SK-N-SH (cell line): Measurements from ENCODE around the gene CCL23. TPM values are rescaled to one million over a fixed set of nuclear protein-coding genes. Genes with fewer than 3 reads are reported as not detected.

Experiments used
- CTCF ChIA-PET: fragments of 300-600, 350-600 bp; formaldehyde crosslinking; extraction: SDS; loops from one replicate; lab custom pipeline; 2021; lab: Yijun Ruan, JAX
- POLR2A ChIA-PET: fragments of 350-600 bp; sonication (Branson Sonifier 250); formaldehyde crosslinking; extraction: SDS; loops from one replicate; lab custom pipeline; 2020; ENCODE audit warnings: antibody characterized with exemption, inconsistent platforms; lab: Yijun Ruan, JAX
- DNase-seq: peaks from one replicate; pipeline ENCODE4 v3.0.0; 2012
- H2AFZ ChIP-seq: fragments of 200-600 bp; sonication (generic); 2 replicates; pipeline ENCODE4 v1.8.1; 2016; ENCODE audit warnings: antibody characterized with exemption, mild to moderate bottlenecking, low read depth
- H3F3A ChIP-seq: fragments of 200-600 bp; sonication (generic); replicated peaks from 2 replicates; pipeline ENCODE3; 2016; ENCODE audit warnings: antibody characterized with exemption, mild to moderate bottlenecking; ENCODE audit not compliant: insufficient read depth
- H3K27ac ChIP-seq, 2 experiments: fragments of 200-500 bp in 1 of 2; fragments of 200-600 bp in 1 of 2; sonication (Bioruptor generic) in 1 of 2; sonication (generic), shearing (Covaris generic) in 1 of 2; 2 replicates each; pipeline versions ENCODE4 v1.5.1 to v1.6.1; 2014 to 2016; ENCODE audit warnings: low read depth in 2 of 2, inconsistent platforms in 1 of 2, low read length in 1 of 2, mild to moderate bottlenecking in 1 of 2, mixed read lengths in 1 of 2
- H3K27me3 ChIP-seq: fragments of 200-600 bp; sonication (generic), shearing (Covaris generic); 2 replicates; pipeline ENCODE4 v1.6.1; 2016; ENCODE audit warnings: mixed run types; ENCODE audit not compliant: insufficient read depth
- H3K36me3 ChIP-seq, 2 experiments: fragments of 200-500 bp in 1 of 2; fragments of 200-600 bp in 1 of 2; sonication (Bioruptor generic) in 1 of 2; sonication (generic) in 1 of 2; replicated peaks in 1 of 2; 2 replicates each; pipeline versions ENCODE3 to v1.5.1; 2014 to 2016; ENCODE audit warnings: low read length in 1 of 2, mild to moderate bottlenecking in 1 of 2; ENCODE audit not compliant: insufficient read depth in 2 of 2, control insufficient read depth in 1 of 2
- H3K4me1 ChIP-seq, 2 experiments: fragments of 200-500 bp in 1 of 2; fragments of 200-600 bp in 1 of 2; sonication (Bioruptor generic) in 1 of 2; sonication (generic), shearing (Covaris generic) in 1 of 2; 2 replicates each; pipeline versions ENCODE4 v1.5.1 to v1.6.1; 2014 to 2016; ENCODE audit warnings: low read depth in 1 of 2, low read length in 1 of 2, mixed run types in 1 of 2; ENCODE audit not compliant: insufficient read depth in 2 of 2, control insufficient read depth in 1 of 2
- H3K4me2 ChIP-seq: fragments of 200-600 bp; sonication (generic), shearing (Covaris generic); 2 replicates; pipeline ENCODE4 v1.6.1; 2017; ENCODE audit warnings: mixed run types
- H3K4me3 ChIP-seq, 2 experiments: fragments of 200-500 bp in 1 of 2; fragments of 200-600 bp in 1 of 2; sonication (Bioruptor generic) in 1 of 2; sonication (generic), shearing (Covaris generic) in 1 of 2; 2 replicates each; pipeline versions ENCODE4 v1.5.1 to v1.8.1; 2014 to 2016; ENCODE audit warnings: low read depth in 2 of 2, inconsistent platforms in 1 of 2, low read length in 1 of 2, mild to moderate bottlenecking in 1 of 2, mixed read lengths in 1 of 2, moderate library complexity in 1 of 2
- H3K79me2 ChIP-seq: fragments of 200-600 bp; sonication (generic); 2 replicates; pipeline ENCODE4 v1.8.1; 2017; ENCODE audit warnings: mild to moderate bottlenecking; ENCODE audit not compliant: insufficient read depth
- H3K9ac ChIP-seq: fragments of 200-600 bp; sonication (generic); 2 replicates; pipeline ENCODE4 v1.6.1; 2017; ENCODE audit warnings: mixed run types
- H3K9me2 ChIP-seq: fragments of 200-600 bp; sonication (generic); 2 replicates; pipeline ENCODE4 v1.6.1; 2017; ENCODE audit warnings: mixed run types
- H3K9me3 ChIP-seq: fragments of 200-600 bp; sonication (generic); 2 replicates; pipeline ENCODE4 v1.6.1; 2017; ENCODE audit warnings: mixed run types, mild to moderate bottlenecking, moderate library complexity
- H4K20me1 ChIP-seq: fragments of 200-600 bp; sonication (generic); 2 replicates; pipeline ENCODE4 v1.6.1; 2017; ENCODE audit warnings: mild to moderate bottlenecking, mixed run types; ENCODE audit not compliant: insufficient read depth
- CHD2 ChIP-seq: fragments of 150-350 bp; IDR thresholded peaks from 2 replicates; pipeline ENCODE4 v1.6.1; 2018; ENCODE audit warnings: low read length; ENCODE audit not compliant: partially characterized antibody
- ELF1 ChIP-seq: IDR thresholded peaks from 2 replicates; pipeline ENCODE4 v1.4.0; 2012
- EZH2phosphoT487 ChIP-seq: fragments of 200-600 bp; sonication (generic); IDR thresholded peaks from 2 replicates; pipeline ENCODE4 v1.6.1; 2017; ENCODE audit warnings: low read depth, mixed run types, mild to moderate bottlenecking, antibody characterized with exemption, moderate library complexity, borderline replicate concordance
- FOSL2 ChIP-seq: IDR thresholded peaks from 2 replicates; pipeline ENCODE4 v1.4.0; 2012; ENCODE audit warnings: low read depth, mild to moderate bottlenecking, moderate library complexity, borderline replicate concordance
- FOXJ3 ChIP-seq: sonication (generic); formaldehyde crosslinking; IDR thresholded peaks from 2 replicates; pipeline ENCODE4 v1.5.1; 2020; ENCODE audit warnings: mild to moderate bottlenecking, missing genetic modification reagents
- FOXM1 ChIP-seq: IDR thresholded peaks from 2 replicates; pipeline ENCODE4 v1.4.0; 2012; ENCODE audit warnings: low read depth, mild to moderate bottlenecking
- GABPA ChIP-seq: IDR thresholded peaks from 2 replicates; pipeline ENCODE4 v1.4.0; 2012; ENCODE audit warnings: low read depth, mild to moderate bottlenecking
- IRF3 ChIP-seq: fragments of 150-350 bp; IDR thresholded peaks from 2 replicates; pipeline ENCODE4 v1.6.1; 2016; ENCODE audit warnings: mild to moderate bottlenecking, low read depth, low read length
- JUND ChIP-seq: IDR thresholded peaks from 2 replicates; pipeline ENCODE4 v1.4.0; 2012
- NFIC ChIP-seq: IDR thresholded peaks from 2 replicates; pipeline ENCODE4 v1.4.0; 2012; ENCODE audit warnings: borderline replicate concordance
- PBX3 ChIP-seq: IDR thresholded peaks from 2 replicates; pipeline ENCODE4; 2012
- RAD21 ChIP-seq: IDR thresholded peaks from 2 replicates; pipeline ENCODE4 v1.6.1; 2012; ENCODE audit warnings: mild to moderate bottlenecking, low read length
- RCOR1 ChIP-seq: fragments of 150-350 bp; IDR thresholded peaks from 2 replicates; pipeline ENCODE4 v1.6.1; 2017; ENCODE audit warnings: antibody characterized with exemption, low read length
- RFX5 ChIP-seq: IDR thresholded peaks from 2 replicates; pipeline ENCODE4 v1.6.1; 2012; ENCODE audit warnings: mild to moderate bottlenecking, improper control_type of control experiment, low read length
- RXRA ChIP-seq: IDR thresholded peaks from 2 replicates; pipeline ENCODE4 v1.4.0; 2012; ENCODE audit warnings: low read depth, mild to moderate bottlenecking, borderline replicate concordance
- TAF1 ChIP-seq: IDR thresholded peaks from 2 replicates; pipeline ENCODE4 v1.6.1; 2012; ENCODE audit warnings: low read depth, mild to moderate bottlenecking, low read length, moderate library complexity, borderline replicate concordance
- TEAD4 ChIP-seq: IDR thresholded peaks from 2 replicates; pipeline ENCODE4 v1.4.0; 2012; ENCODE audit warnings: mild to moderate bottlenecking, borderline replicate concordance; ENCODE audit not compliant: insufficient read depth
- YY1 ChIP-seq: IDR thresholded peaks from 2 replicates; pipeline ENCODE4 v1.4.0; 2012; ENCODE audit warnings: low read depth, mild to moderate bottlenecking
- WGBS: methylation state at CpG from one replicate; pipeline ENCODE4 v1.1.6; 2017; ENCODE audit warnings: low lambda C conversion rate; 5-methylcytosine and 5-hydroxymethylcytosine counted together
- polyA plus RNA-seq, 3 experiments: library from polyadenylated mRNA; depleted of rRNA; stranded (reverse); fragments of >200 nt; gene quantifications; 2 replicates each; pipeline ENCODE4 v1.2.3, GENCODE V29; 2012
- TF ChIP-seq, protein P1 (sequence below): fragments of 150-350 bp; IDR thresholded peaks from 2 replicates; pipeline ENCODE4 v1.6.1; 2017; ENCODE audit warnings: antibody characterized with exemption, low read length, low read depth, borderline replicate concordance

The CCL23 gene
- polyA plus RNA-seq, 1 of the 3 experiments (the other 2 are of a cell fraction), result not detected

DNA sequence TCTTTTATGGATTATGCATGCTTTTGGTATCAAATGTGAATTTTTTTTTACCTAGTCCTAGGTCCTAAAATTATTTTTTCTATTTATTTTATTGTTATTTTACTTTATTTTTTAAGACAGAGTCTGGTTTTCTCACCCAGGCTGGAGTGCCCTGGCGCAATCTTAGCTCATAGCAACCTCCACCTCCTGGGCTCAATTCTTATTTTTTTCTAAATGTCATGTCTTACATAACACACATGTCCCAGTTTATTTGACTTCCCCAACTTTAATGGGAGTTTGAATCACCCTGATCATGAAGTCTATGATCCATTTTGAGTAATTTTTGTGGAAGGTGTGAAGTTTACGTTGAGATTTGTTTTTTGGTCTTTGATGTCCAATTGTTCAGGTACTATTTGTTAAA is 43.0 kb upstream of the CCL23 start:
- H3K4me1 ChIP-seq, result no peaks in the 10 kb centered on the region
- H3K9me2 ChIP-seq, result no peaks in the 10 kb centered on the region
- no peaks in the 10 kb centered on the region; the same call in 1 of the 2 replicates for H3K27me3 ChIP-seq
- no peak overlapping the region for H2AFZ ChIP-seq
- no peaks in the 10 kb centered on the region for H3K79me2 ChIP-seq
- H3K9ac ChIP-seq, result no peak overlapping the region
- ChIA-PET POLR2A (no interaction called here), CTCF (interaction anchor here (3.2 kb wide), 1 partner anchor 12 kb away, joined by 6 read pairs; no protein-coding TSS in a partner anchor)
- no peak for DNase-seq
- no peaks in the 10 kb centered on the region for H4K20me1 ChIP-seq
- H3K4me2 ChIP-seq, result no peak overlapping the region
- 1% methylated on average over 2 of the region's 2 CpGs for WGBS
- no peak overlapping the region for H3K27ac ChIP-seq
- no peak for TF ChIP-seq RFX5
- H3K9me3 ChIP-seq, result no peaks in the 10 kb centered on the region
- H3F3A ChIP-seq, result no peaks in the 10 kb centered on the region
- no peaks in the 10 kb centered on the region for H3K36me3 ChIP-seq
- H3K4me3 ChIP-seq, result no peak overlapping the region

GRCh38 chr17:36059406-36059805 is 41.6 kb upstream of the CCL23 start:
- Histone ChIP-seq H3K36me3 (no peaks in the 10 kb centered on the region), H3K9ac (no peak overlapping the region), H3K4me1 (no peaks in the 10 kb centered on the region), H2AFZ (no peak overlapping the region), H3K27me3 (no peaks in the 10 kb centered on the region; the same call in 1 of the 2 replicates), H3K9me3 (no peaks in the 10 kb centered on the region), H4K20me1 (no peaks in the 10 kb centered on the region), H3K79me2 (no peaks in the 10 kb centered on the region), H3K27ac (no peak overlapping the region), H3K4me3 (no peak overlapping the region), H3K9me2 (no peaks in the 10 kb centered on the region), H3K4me2 (no peak overlapping the region), H3F3A (no peaks in the 10 kb centered on the region)
- DNase-seq, result no peak
- ChIA-PET CTCF (interaction anchor here (1.3 to 1.9 kb wide), 2 partner anchors 13 to 84 kb away, joined by 4 to 6 read pairs; no protein-coding TSS in a partner anchor), POLR2A (no interaction called here)
- 10% methylated on average over 7 of the region's 7 CpGs for WGBS
- TF ChIP-seq FOXM1 (no peak), PBX3 (no peak), RAD21 (no peak), RCOR1 (no peak), FOXJ3 (CRISPR knock-in tag) (no peak), RFX5 (no peak), YY1 (no peak)

- Histone ChIP-seq H3K27me3 (no peaks in the 10 kb centered on the region; the same call in 1 of the 2 replicates), H3F3A (no peaks in the 10 kb centered on the region), H3K9me2 (no peaks in the 10 kb centered on the region), H2AFZ (no peak overlapping the region), H3K4me1 (no peaks in the 10 kb centered on the region), H3K4me2 (no peak overlapping the region), H3K27ac (no peak overlapping the region), H3K79me2 (no peaks in the 10 kb centered on the region), H3K9me3 (no peaks in the 10 kb centered on the region), H3K9ac (no peak overlapping the region), H3K4me3 (no peak overlapping the region), H4K20me1 (no peaks in the 10 kb centered on the region), H3K36me3 (no peaks in the 10 kb centered on the region)
- DNase-seq, result no peak
- TF ChIP-seq RXRA (no peak), TAF1 (no peak), PBX3 (no peak), NFIC (no peak), FOSL2 (no peak), EZH2phosphoT487 (no peak), GABPA (no peak), JUND (no peak), FOXJ3 (CRISPR knock-in tag) (no peak), TEAD4 (no peak), YY1 (no peak), IRF3 (no peak), CHD2 (no peak), RFX5 (no peak), ELF1 (no peak)
- TF ChIP-seq, protein P1, sequence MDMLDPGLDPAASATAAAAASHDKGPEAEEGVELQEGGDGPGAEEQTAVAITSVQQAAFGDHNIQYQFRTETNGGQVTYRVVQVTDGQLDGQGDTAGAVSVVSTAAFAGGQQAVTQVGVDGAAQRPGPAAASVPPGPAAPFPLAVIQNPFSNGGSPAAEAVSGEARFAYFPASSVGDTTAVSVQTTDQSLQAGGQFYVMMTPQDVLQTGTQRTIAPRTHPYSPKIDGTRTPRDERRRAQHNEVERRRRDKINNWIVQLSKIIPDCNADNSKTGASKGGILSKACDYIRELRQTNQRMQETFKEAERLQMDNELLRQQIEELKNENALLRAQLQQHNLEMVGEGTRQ, result no peak
- ChIA-PET CTCF (interaction anchor here (1.3 to 1.9 kb wide), 2 partner anchors 15 to 82 kb away, joined by 4 to 6 read pairs; no protein-coding TSS in a partner anchor), POLR2A (no interaction called here)
Observed at GRCh38 chr17:36057911-36058310, 40.1 kb upstream of the CCL23 start.
